ENCODE results near the gene SLC25A48. TPM values are rescaled to one million over a fixed set of nuclear protein-coding genes. Genes with fewer than 3 reads are reported as not detected.

SLC25A48 gene
- total RNA-seq, 1 donor from 2014 or later = 0.52 TPM

DNA sequence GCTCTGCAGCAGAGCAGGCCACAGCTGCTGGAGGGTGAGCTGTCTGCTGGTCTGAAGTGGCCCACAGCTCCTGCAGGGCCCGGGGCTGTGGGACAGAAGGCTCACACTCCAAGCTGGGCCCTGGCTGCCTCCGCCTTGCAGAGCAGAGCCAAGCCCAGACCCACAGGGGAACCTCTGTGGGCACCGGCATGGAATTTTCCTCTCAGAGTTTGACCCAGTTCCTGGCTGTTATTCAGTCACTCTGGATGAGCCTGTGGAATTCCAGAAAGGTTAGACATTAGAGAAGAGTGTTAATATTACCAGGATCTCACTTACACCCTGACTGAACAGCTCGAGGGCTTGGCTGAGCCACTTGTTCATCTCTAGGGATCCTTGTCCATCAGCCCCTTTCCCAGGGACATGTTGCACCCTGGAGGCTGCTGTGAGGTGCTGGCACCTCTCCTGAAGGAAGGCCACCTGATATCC is 43.7 kb downstream of the SLC25A48 start:
- Histone ChIP-seq H3K9ac (ENCODE audit: low read depth in 1 of 3, low read length in 3 of 3) (peak overlapping the region in 1 of 3 donors; percentile 45), H3K4me1 (ENCODE audit: control insufficient read depth in 3 of 3, insufficient read depth in 3 of 3, low read length in 3 of 3) (peaks cover 26 to 30% (median 27%) of the 10 kb centered on the region in 3 donors), H3K9me3 (ENCODE audit: control insufficient read depth in 3 of 3, low read length in 3 of 3) (no peaks in the 10 kb centered on the region), H3K27ac (ENCODE audit: low read depth, low read length) (no peak overlapping the region), H3K27me3 (ENCODE audit: control insufficient read depth in 3 of 3, insufficient read depth in 3 of 3, low read length in 3 of 3) (peaks cover 0 to under 1% (median 0%) of the 10 kb centered on the region in 3 donors), H3K36me3 (ENCODE audit: control insufficient read depth in 3 of 3, insufficient read depth in 3 of 3, low read length in 3 of 3) (no peaks in the 10 kb centered on the region), H3K4me3 (ENCODE audit: low read length in 3 of 3) (no peak overlapping the region)

DNA sequence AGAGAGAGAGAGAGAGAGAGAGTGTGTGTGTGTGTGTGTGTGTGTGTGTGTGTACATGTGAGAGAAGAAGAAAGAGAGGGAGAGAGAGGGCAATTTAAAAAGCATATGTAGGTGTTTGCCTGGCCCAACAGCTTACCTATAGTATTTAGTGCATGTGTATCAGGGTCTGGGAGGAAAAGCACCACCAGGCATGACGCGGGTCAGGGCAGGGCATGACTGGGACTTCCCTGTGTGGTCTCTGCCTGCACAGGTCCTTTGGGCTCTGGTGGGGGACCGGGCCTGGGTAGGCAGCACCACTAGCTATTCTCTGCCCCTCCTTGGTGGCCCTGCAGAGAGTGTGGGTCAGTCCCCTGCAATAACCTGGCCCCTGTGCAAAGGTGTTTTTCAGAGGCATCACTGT is 45.1 kb downstream of the SLC25A48 start:
- Histone ChIP-seq H3K4me3 (ENCODE audit: low read length in 3 of 3) (no peak overlapping the region), H3K9me3 (ENCODE audit: control insufficient read depth in 3 of 3, low read length in 3 of 3) (no peaks in the 10 kb centered on the region), H3K4me1 (ENCODE audit: control insufficient read depth in 3 of 3, insufficient read depth in 3 of 3, low read length in 3 of 3) (peaks cover 26 to 30% (median 27%) of the 10 kb centered on the region in 3 donors), H3K36me3 (ENCODE audit: control insufficient read depth in 3 of 3, insufficient read depth in 3 of 3, low read length in 3 of 3) (no peaks in the 10 kb centered on the region), H3K9ac (ENCODE audit: low read depth in 1 of 3, low read length in 3 of 3) (no peak overlapping the region), H3K27me3 (ENCODE audit: control insufficient read depth in 3 of 3, insufficient read depth in 3 of 3, low read length in 3 of 3) (peaks cover 0 to 4% (median 3%) of the 10 kb centered on the region in 3 donors), H3K27ac (ENCODE audit: low read depth, low read length) (no peak overlapping the region)

GRCh38 chr5:135880278-135880677 is 45.8 kb downstream of the SLC25A48 start:
- Histone ChIP-seq H3K27ac (ENCODE audit: low read depth, low read length) (no peak overlapping the region), H3K36me3 (ENCODE audit: control insufficient read depth in 3 of 3, insufficient read depth in 3 of 3, low read length in 3 of 3) (no peaks in the 10 kb centered on the region), H3K4me3 (ENCODE audit: low read length in 3 of 3) (no peak overlapping the region), H3K4me1 (ENCODE audit: control insufficient read depth in 3 of 3, insufficient read depth in 3 of 3, low read length in 3 of 3) (peaks cover 26 to 30% (median 27%) of the 10 kb centered on the region in 3 donors), H3K9ac (ENCODE audit: low read depth in 1 of 3, low read length in 3 of 3) (no peak overlapping the region), H3K27me3 (ENCODE audit: control insufficient read depth in 3 of 3, insufficient read depth in 3 of 3, low read length in 3 of 3) (peaks cover 7 to 10% (median 8%) of the 10 kb centered on the region in 3 donors), H3K9me3 (ENCODE audit: control insufficient read depth in 3 of 3, low read length in 3 of 3) (no peaks in the 10 kb centered on the region)

DNA sequence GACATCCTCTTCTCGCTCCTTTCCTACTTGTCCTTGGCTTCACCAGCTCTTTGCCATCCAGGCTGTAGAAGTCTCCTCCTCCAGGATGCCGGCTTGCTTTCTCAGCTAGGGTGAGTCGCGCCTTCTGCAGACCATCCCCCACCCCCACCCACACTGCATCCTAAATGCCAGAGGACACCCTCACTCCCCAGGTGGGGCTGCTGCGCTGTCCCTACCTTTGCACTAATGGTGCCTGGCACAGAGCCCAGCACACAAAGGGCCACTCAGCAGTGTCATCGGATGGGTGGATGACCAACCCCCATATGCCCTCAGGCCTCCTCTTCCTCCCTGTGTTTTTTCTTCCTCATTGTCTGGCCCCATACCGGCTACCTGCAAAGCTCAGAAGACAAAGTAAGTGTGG is 46.3 kb downstream of the SLC25A48 start:
- Histone ChIP-seq H3K27ac (ENCODE audit: low read depth, low read length) (no peak overlapping the region), H3K4me1 (ENCODE audit: control insufficient read depth in 3 of 3, insufficient read depth in 3 of 3, low read length in 3 of 3) (peaks cover 26 to 30% (median 27%) of the 10 kb centered on the region in 3 donors), H3K27me3 (ENCODE audit: control insufficient read depth in 3 of 3, insufficient read depth in 3 of 3, low read length in 3 of 3) (peaks cover 9 to 13% (median 11%) of the 10 kb centered on the region in 3 donors), H3K9ac (ENCODE audit: low read depth in 1 of 3, low read length in 3 of 3) (no peak overlapping the region), H3K9me3 (ENCODE audit: control insufficient read depth in 3 of 3, low read length in 3 of 3) (no peaks in the 10 kb centered on the region), H3K4me3 (ENCODE audit: low read length in 3 of 3) (no peak overlapping the region), H3K36me3 (ENCODE audit: control insufficient read depth in 3 of 3, insufficient read depth in 3 of 3, low read length in 3 of 3) (no peaks in the 10 kb centered on the region)

- Histone ChIP-seq H3K9ac (ENCODE audit: low read depth in 1 of 3, low read length in 3 of 3) (no peak overlapping the region), H3K9me3 (ENCODE audit: control insufficient read depth in 3 of 3, low read length in 3 of 3) (no peaks in the 10 kb centered on the region), H3K27me3 (ENCODE audit: control insufficient read depth in 3 of 3, insufficient read depth in 3 of 3, low read length in 3 of 3) (peaks cover 9 to 13% (median 11%) of the 10 kb centered on the region in 3 donors), H3K36me3 (ENCODE audit: control insufficient read depth in 3 of 3, insufficient read depth in 3 of 3, low read length in 3 of 3) (no peaks in the 10 kb centered on the region), H3K4me3 (ENCODE audit: low read length in 3 of 3) (no peak overlapping the region), H3K27ac (ENCODE audit: low read depth, low read length) (no peak overlapping the region), H3K4me1 (ENCODE audit: control insufficient read depth in 3 of 3, insufficient read depth in 3 of 3, low read length in 3 of 3) (peaks cover 26 to 30% (median 27%) of the 10 kb centered on the region in 3 donors)
Measured at GRCh38 chr5:135881244-135881643, 46.8 kb downstream of the SLC25A48 start.

DNA sequence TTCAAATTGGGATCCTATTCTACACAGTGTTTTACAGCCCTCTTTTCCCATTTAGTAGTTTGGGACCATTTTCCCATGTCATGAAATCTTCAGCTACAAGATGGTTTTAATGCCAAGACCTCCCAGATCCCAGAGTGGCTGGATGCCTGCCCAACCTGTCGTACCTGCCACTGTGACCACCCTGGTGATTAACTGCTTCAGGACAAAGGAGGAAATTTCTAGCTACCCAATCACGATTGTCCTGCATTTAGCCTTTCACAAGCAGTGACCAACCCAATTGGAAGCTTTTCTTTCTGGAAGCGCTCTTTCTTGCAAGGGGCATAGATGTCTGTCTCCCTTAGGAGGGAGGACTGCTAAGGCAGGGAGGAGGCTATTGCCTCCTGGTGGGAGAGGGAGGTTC is 47.4 kb downstream of the SLC25A48 start:
- H3K9ac ChIP-seq (ENCODE audit: low read depth in 1 of 3, low read length in 3 of 3) = no peak overlapping the region
- no peaks in the 10 kb centered on the region for H3K9me3 ChIP-seq (ENCODE audit: control insufficient read depth in 3 of 3, low read length in 3 of 3)
- no peaks in the 10 kb centered on the region for H3K36me3 ChIP-seq (ENCODE audit: control insufficient read depth in 3 of 3, insufficient read depth in 3 of 3, low read length in 3 of 3)
- no peak overlapping the region for H3K4me3 ChIP-seq (ENCODE audit: low read length in 3 of 3)
- H3K27ac ChIP-seq (ENCODE audit: low read depth, low read length) = no peak overlapping the region
- H3K4me1 ChIP-seq (ENCODE audit: control insufficient read depth in 3 of 3, insufficient read depth in 3 of 3, low read length in 3 of 3) = peaks cover 26 to 30% (median 26%) of the 10 kb centered on the region in 3 donors
- peaks cover 9 to 13% (median 11%) of the 10 kb centered on the region in 3 donors for H3K27me3 ChIP-seq (ENCODE audit: control insufficient read depth in 3 of 3, insufficient read depth in 3 of 3, low read length in 3 of 3)

- Histone ChIP-seq H3K4me1 (ENCODE audit: control insufficient read depth in 3 of 3, insufficient read depth in 3 of 3, low read length in 3 of 3) (peaks cover 15 to 18% (median 16%) of the 10 kb centered on the region in 3 donors), H3K27me3 (ENCODE audit: control insufficient read depth in 3 of 3, insufficient read depth in 3 of 3, low read length in 3 of 3) (peaks cover 9 to 13% (median 13%) of the 10 kb centered on the region in 3 donors), H3K4me3 (ENCODE audit: low read length in 3 of 3) (no peak overlapping the region), H3K36me3 (ENCODE audit: control insufficient read depth in 3 of 3, insufficient read depth in 3 of 3, low read length in 3 of 3) (no peaks in the 10 kb centered on the region), H3K27ac (ENCODE audit: low read depth, low read length) (no peak overlapping the region), H3K9ac (ENCODE audit: low read depth in 1 of 3, low read length in 3 of 3) (no peak overlapping the region), H3K9me3 (ENCODE audit: control insufficient read depth in 3 of 3, low read length in 3 of 3) (no peaks in the 10 kb centered on the region)
Measured at GRCh38 chr5:135883026-135883425, 48.6 kb downstream of the SLC25A48 start.

- H3K9ac ChIP-seq (ENCODE audit: low read depth in 1 of 3, low read length in 3 of 3) = no peak overlapping the region
- no peak overlapping the region for H3K27ac ChIP-seq (ENCODE audit: low read depth, low read length)
- no peak overlapping the region for H3K4me3 ChIP-seq (ENCODE audit: low read length in 3 of 3)
- H3K9me3 ChIP-seq (ENCODE audit: control insufficient read depth in 3 of 3, low read length in 3 of 3) = no peaks in the 10 kb centered on the region
- H3K36me3 ChIP-seq (ENCODE audit: control insufficient read depth in 3 of 3, insufficient read depth in 3 of 3, low read length in 3 of 3) = no peaks in the 10 kb centered on the region
- H3K27me3 ChIP-seq (ENCODE audit: control insufficient read depth in 3 of 3, insufficient read depth in 3 of 3, low read length in 3 of 3) = peaks cover 9 to 13% (median 13%) of the 10 kb centered on the region in 3 donors
- peaks cover 10 to 14% (median 14%) of the 10 kb centered on the region in 3 donors for H3K4me1 ChIP-seq (ENCODE audit: control insufficient read depth in 3 of 3, insufficient read depth in 3 of 3, low read length in 3 of 3)
Measured at GRCh38 chr5:135883441-135883840, 49.0 kb downstream of the SLC25A48 start.

- Histone ChIP-seq H3K4me3 (ENCODE audit: low read length in 3 of 3) (no peak overlapping the region), H3K9ac (ENCODE audit: low read depth in 1 of 3, low read length in 3 of 3) (no peak overlapping the region), H3K36me3 (ENCODE audit: control insufficient read depth in 3 of 3, insufficient read depth in 3 of 3, low read length in 3 of 3) (no peaks in the 10 kb centered on the region), H3K27me3 (ENCODE audit: control insufficient read depth in 3 of 3, insufficient read depth in 3 of 3, low read length in 3 of 3) (peaks cover 9 to 13% (median 13%) of the 10 kb centered on the region in 3 donors), H3K9me3 (ENCODE audit: control insufficient read depth in 3 of 3, low read length in 3 of 3) (no peaks in the 10 kb centered on the region), H3K27ac (ENCODE audit: low read depth, low read length) (no peak overlapping the region), H3K4me1 (ENCODE audit: control insufficient read depth in 3 of 3, insufficient read depth in 3 of 3, low read length in 3 of 3) (peaks cover 0 to 2% (median 2%) of the 10 kb centered on the region in 3 donors)
Measured at GRCh38 chr5:135885031-135885430, 50.6 kb downstream of the SLC25A48 start.

DNA sequence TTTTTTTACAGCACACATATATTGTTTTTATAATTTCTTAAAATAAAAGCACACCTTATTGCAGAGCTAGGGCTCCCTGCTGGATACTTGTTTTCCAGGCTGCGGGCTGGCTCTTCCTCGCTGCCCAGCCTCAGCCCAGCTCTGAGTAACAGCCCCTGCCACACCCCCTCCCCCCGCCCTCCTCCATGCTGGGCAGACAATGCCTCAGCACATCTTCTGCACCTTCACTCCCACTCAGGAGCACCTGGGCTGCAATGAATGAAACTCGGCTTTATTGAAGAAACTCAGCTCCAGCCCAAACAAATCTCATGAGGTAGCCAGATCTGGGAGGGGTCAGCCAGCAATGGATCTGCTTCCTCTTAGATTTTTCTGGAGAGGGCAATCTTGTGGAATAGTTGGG is 51.7 kb downstream of the SLC25A48 start:
- H3K4me1 ChIP-seq (ENCODE audit: control insufficient read depth in 3 of 3, insufficient read depth in 3 of 3, low read length in 3 of 3) = peaks cover 0 to 2% (median 1%) of the 10 kb centered on the region in 3 donors
- H3K27ac ChIP-seq (ENCODE audit: low read depth, low read length) = no peak overlapping the region
- H3K9ac ChIP-seq (ENCODE audit: low read depth in 1 of 3, low read length in 3 of 3) = no peak overlapping the region
- no peaks in the 10 kb centered on the region for H3K36me3 ChIP-seq (ENCODE audit: control insufficient read depth in 3 of 3, insufficient read depth in 3 of 3, low read length in 3 of 3)
- H3K4me3 ChIP-seq (ENCODE audit: low read length in 3 of 3) = no peak overlapping the region
- peaks cover 9 to 13% (median 13%) of the 10 kb centered on the region in 3 donors for H3K27me3 ChIP-seq (ENCODE audit: control insufficient read depth in 3 of 3, insufficient read depth in 3 of 3, low read length in 3 of 3)
- no peaks in the 10 kb centered on the region for H3K9me3 ChIP-seq (ENCODE audit: control insufficient read depth in 3 of 3, low read length in 3 of 3)

All from skeletal muscle tissue (tissue), 4 donors.